PC-9 (cell line): ENCODE measurements around the gene FEZF2.

ENCODE experiments used
- EZH2 ChIP-seq: fragments of 200-600 bp; sonication (generic); IDR thresholded peaks from 2 replicates; pipeline ENCODE4 v1.8.0; 2017; ENCODE audit warnings: antibody characterized with exemption, low read depth
- TF ChIP-seq, protein P1 (sequence below): fragments of 200-600 bp; sonication (generic); conservative IDR thresholded peaks from 2 replicates; pipeline ENCODE4 v1.6.1; 2017; ENCODE audit warnings: mixed run types, antibody characterized with exemption, mild to moderate bottlenecking, moderate library complexity

DNA sequence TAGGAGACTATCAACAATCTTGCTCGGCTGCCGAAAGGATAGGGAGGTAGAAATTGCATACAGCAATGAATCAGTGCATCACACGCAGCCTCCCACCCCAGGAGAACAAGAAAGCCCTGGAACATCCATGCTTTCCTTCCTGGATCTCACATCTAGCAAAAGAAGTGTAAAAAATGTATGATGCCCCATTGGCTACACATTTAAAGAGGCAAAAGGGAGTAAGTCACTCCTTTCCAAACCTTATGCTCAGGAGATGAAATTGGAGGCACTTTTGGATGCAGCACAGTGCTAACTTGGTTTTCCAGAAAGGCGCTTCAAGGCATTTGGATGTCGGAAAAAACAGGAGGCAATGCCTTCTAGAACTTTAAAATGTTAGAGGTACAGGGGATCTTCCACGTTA is 32.2 kb upstream of the FEZF2 start:
- TF ChIP-seq, protein P1, sequence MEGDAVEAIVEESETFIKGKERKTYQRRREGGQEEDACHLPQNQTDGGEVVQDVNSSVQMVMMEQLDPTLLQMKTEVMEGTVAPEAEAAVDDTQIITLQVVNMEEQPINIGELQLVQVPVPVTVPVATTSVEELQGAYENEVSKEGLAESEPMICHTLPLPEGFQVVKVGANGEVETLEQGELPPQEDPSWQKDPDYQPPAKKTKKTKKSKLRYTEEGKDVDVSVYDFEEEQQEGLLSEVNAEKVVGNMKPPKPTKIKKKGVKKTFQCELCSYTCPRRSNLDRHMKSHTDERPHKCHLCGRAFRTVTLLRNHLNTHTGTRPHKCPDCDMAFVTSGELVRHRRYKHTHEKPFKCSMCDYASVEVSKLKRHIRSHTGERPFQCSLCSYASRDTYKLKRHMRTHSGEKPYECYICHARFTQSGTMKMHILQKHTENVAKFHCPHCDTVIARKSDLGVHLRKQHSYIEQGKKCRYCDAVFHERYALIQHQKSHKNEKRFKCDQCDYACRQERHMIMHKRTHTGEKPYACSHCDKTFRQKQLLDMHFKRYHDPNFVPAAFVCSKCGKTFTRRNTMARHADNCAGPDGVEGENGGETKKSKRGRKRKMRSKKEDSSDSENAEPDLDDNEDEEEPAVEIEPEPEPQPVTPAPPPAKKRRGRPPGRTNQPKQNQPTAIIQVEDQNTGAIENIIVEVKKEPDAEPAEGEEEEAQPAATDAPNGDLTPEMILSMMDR, result no peak
- no peak for TF ChIP-seq EZH2
